Lower lobe of right lung (tissue), 2 donors: ENCODE measurements around the gene SNX8. TPM values are rescaled to one million over a fixed set of nuclear protein-coding genes. Genes with fewer than 3 reads are reported as not detected.
"Not testable (repeated sequence)": the region's sequence is repeated elsewhere in the genome, so short reads cannot be mapped to it uniquely, and the experiment has no call there.

Source experiments
- ATAC-seq, 2 donors: fragments of 200-7000 bp; cut with Tn5 transposase; one replicate each; pipeline ENCODE4 v1.9.1; 2020 to 2022; ENCODE audit warnings: mild to moderate bottlenecking in 2 of 2, moderate library complexity in 2 of 2
- DNase-seq: peaks from one replicate; pipeline ENCODE4 v3.0.0-alpha.2; 2020
- H3K27ac ChIP-seq: fragments of 200-600 bp; one replicate; pipeline ENCODE4 v1.8.0; 2022
- H3K27me3 ChIP-seq: fragments of 200-600 bp; one replicate; pipeline ENCODE4 v1.8.0; 2022; ENCODE audit warnings: low read depth
- H3K36me3 ChIP-seq: fragments of 200-600 bp; one replicate; pipeline ENCODE4 v1.8.0; 2022; ENCODE audit warnings: mild to moderate bottlenecking
- H3K4me1 ChIP-seq: fragments of 200-600 bp; one replicate; pipeline ENCODE4 v1.8.0; 2022
- H3K4me3 ChIP-seq: fragments of 200-600 bp; one replicate; pipeline ENCODE4 v1.8.0; 2022; ENCODE audit warnings: mild to moderate bottlenecking
- H3K9me3 ChIP-seq: fragments of 200-600 bp; one replicate; pipeline ENCODE4 v1.8.0; 2022
- intact Hi-C: fragments of 100-400 bp; cut with DNase I; formaldehyde crosslinking; loops from one replicate; pipeline ENCODE4 v1.11.0; 2022
- total RNA-seq: library from RNA; stranded (reverse); fragmentation: NEBNext Ultra II Directional; extraction: Animal tissue kit (Norgen Biotek cat#: 25700); gene quantifications from one replicate; pipeline ENCODE4 v1.2.1, GENCODE V29; 2021
- TF ChIP-seq, protein P1 (sequence below): fragments of 200-600 bp; IDR thresholded peaks from one replicate; pipeline ENCODE4 v1.8.0; 2022; ENCODE audit warnings: antibody characterized with exemption, mild to moderate bottlenecking
- donor health status: DM: no; HTN: yes; CAD: no; lungs with severe emphysema.

Gene SNX8
- total RNA-seq, 1 donor from 2014 or later: 43.1 TPM

DNA sequence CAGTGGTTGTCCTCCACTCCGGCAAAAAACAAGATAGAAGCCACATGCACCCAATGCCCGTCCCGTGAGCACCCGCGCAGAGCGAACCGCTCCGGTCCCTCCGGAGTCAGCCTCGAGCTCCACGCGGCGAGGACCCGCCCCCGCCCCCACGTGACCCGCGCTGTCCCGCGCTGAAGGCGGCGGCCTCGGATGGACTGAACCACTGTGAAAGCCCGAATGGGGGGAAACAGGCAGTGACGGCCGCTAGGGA lies 39.6 kb upstream of the SNX8 start:
- DNase-seq (peak; percentile 93), ATAC-seq (peak; percentile 94)
- peaks cover 4% of the 10 kb centered on the region for H3K36me3 ChIP-seq
- H3K27me3 ChIP-seq: no peaks in the 10 kb centered on the region
- H3K27ac ChIP-seq: peak overlapping the region; percentile 100
- H3K4me3 ChIP-seq: peak overlapping the region; percentile 90
- intact Hi-C loops: no loop called here
- no peaks in the 10 kb centered on the region for H3K9me3 ChIP-seq
- TF ChIP-seq, protein P1, sequence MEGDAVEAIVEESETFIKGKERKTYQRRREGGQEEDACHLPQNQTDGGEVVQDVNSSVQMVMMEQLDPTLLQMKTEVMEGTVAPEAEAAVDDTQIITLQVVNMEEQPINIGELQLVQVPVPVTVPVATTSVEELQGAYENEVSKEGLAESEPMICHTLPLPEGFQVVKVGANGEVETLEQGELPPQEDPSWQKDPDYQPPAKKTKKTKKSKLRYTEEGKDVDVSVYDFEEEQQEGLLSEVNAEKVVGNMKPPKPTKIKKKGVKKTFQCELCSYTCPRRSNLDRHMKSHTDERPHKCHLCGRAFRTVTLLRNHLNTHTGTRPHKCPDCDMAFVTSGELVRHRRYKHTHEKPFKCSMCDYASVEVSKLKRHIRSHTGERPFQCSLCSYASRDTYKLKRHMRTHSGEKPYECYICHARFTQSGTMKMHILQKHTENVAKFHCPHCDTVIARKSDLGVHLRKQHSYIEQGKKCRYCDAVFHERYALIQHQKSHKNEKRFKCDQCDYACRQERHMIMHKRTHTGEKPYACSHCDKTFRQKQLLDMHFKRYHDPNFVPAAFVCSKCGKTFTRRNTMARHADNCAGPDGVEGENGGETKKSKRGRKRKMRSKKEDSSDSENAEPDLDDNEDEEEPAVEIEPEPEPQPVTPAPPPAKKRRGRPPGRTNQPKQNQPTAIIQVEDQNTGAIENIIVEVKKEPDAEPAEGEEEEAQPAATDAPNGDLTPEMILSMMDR: no peak
- H3K4me1 ChIP-seq: peaks cover 44% of the 10 kb centered on the region

- intact Hi-C loops: no loop called here
- TF ChIP-seq, protein P1: no peak
- H3K27ac ChIP-seq: peak overlapping the region; percentile 100
- no peaks in the 10 kb centered on the region for H3K36me3 ChIP-seq
- peak overlapping the region; percentile 90 for H3K4me3 ChIP-seq
- ATAC-seq (peak in 1 of 2 donors; percentile 4), DNase-seq (no peak)
- H3K9me3 ChIP-seq: no peaks in the 10 kb centered on the region
- no peaks in the 10 kb centered on the region for H3K27me3 ChIP-seq
- H3K4me1 ChIP-seq: peaks cover 38% of the 10 kb centered on the region
These were observed 39.1 kb upstream of the SNX8 start for GRCh38 chr7:2353113-2353935.

- TF ChIP-seq, protein P1: no peak
- Histone ChIP-seq H3K4me1 (peaks cover 19% of the 10 kb centered on the region), H3K27me3 (no peaks in the 10 kb centered on the region), H3K27ac (no peak overlapping the region), H3K36me3 (no peaks in the 10 kb centered on the region), H3K4me3 (no peak overlapping the region), H3K9me3 (no peaks in the 10 kb centered on the region)
- intact Hi-C loops: no loop called here
- no peak for ATAC-seq
- no peak for DNase-seq
These were observed 36.6 kb upstream of the SNX8 start for GRCh38 chr7:2350861-2351260.

DNA sequence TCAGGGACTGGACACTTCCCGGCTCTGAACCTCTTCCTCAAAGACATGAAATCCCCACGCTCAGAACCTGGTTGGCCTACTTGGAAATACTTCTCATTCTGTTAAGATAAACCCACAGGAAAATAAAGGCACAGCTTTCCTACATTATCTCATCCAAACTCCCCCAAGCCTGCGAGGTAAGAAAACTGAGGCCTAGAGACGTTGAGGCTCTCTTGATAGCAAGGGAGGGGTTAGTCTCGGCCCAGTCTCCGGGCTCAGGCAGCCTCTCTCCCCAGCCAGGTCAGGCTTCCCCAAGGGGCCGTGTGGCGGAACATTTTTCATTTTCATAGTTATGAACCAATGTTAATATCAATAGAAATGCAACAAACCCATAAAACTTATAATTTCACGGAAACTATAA lies 35.8 kb upstream of the SNX8 start:
- Histone ChIP-seq H3K27ac (no peak overlapping the region), H3K4me1 (peaks cover 15% of the 10 kb centered on the region), H3K4me3 (no peak overlapping the region), H3K27me3 (no peaks in the 10 kb centered on the region), H3K36me3 (no peaks in the 10 kb centered on the region), H3K9me3 (no peaks in the 10 kb centered on the region)
- TF ChIP-seq, protein P1: no peak
- ATAC-seq (no peak), DNase-seq (no peak)
- intact Hi-C loops: no loop called here

DNA sequence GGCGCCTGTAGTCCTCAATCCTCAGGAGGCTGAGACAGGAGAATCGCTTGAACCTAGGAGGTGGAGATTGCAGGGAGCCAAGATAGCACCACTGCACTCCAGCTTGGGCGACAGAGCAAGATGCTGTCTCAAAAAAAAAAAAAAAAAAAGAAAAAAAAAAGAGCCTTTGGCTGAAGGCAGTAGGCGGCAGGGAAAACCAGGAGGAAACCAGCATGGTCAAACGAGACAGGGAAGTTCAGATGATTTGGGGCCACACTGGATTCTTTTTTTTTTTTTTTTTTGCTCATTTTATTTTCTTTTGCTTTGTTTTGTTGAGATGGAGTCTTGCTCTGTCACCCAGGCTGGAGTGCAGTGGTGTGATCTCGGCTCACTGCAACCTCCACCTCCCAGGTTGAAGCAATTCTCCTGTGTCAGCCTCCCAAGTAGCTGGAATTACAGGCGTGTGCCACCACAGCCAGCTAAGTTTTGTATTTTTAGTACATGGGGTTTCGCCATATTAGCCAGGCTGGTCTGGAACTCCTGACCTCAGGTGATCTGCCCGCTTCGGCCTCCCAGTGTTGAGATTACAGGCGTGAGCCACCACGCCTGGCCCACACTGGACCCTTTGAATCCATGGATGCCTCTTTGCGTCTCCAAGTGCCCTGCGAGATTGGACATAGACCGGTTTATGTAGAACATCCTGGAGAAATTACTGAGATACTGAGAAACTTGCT lies 33.3 kb upstream of the SNX8 start:
- peak overlapping the region; percentile 14 for H3K4me3 ChIP-seq

More for the DNA sequence above, 33.3 kb upstream of the SNX8 start:
- H3K4me1 ChIP-seq, H3K9me3 ChIP-seq, intact Hi-C loops, H3K36me3 ChIP-seq, DNase-seq, H3K27me3 ChIP-seq: not testable (repeated sequence)
- peak in 1 of 2 donors; percentile 27 for ATAC-seq
- peak overlapping the region; percentile 37 for H3K27ac ChIP-seq
